A204.1 (cell line): ENCODE measurements around the gene PRR12.

Experiments used
- FAIRE-seq: peaks from 2 replicates; lab custom pipeline; 2012; peaks lifted over from hg19 to GRCh38; lab: Jason Lieb, UNC

PRR12 gene

GRCh38 chr19:49669516-49669915, 78.5 kb downstream of the PRR12 start:
- FAIRE-seq = no peak

GRCh38 chr19:49672131-49672919, 81.3 kb downstream of the PRR12 start:
- no peak for FAIRE-seq
